NCI-H2196 (cell line): ENCODE data around the gene FTSJ3.

Experiments used
- DNase-seq: peaks from one replicate; lab custom pipeline; 2025; ENCODE audit not compliant: unreplicated experiment; lab: John Stamatoyannopoulos, UW

The FTSJ3 gene

GRCh38 chr17:63786971-63787711 lies 40.3 kb downstream of the FTSJ3 start:
- DNase-seq: no peak

GRCh38 chr17:63786117-63786516 lies 41.3 kb downstream of the FTSJ3 start:
- no peak for DNase-seq

- no peak for DNase-seq
Measured at GRCh38 chr17:63785556-63785955, 41.9 kb downstream of the FTSJ3 start.

- no peak for DNase-seq
Measured at GRCh38 chr17:63783522-63783921, 43.9 kb downstream of the FTSJ3 start.

- DNase-seq: no peak
Measured at GRCh38 chr17:63780928-63781327, 46.5 kb downstream of the FTSJ3 start.

GRCh38 chr17:63780507-63780906 lies 47.0 kb downstream of the FTSJ3 start:
- DNase-seq: peak; percentile 51

- no peak for DNase-seq
Measured at GRCh38 chr17:63775420-63775819, 52.0 kb downstream of the FTSJ3 start.

- no peak for DNase-seq
Measured at GRCh38 chr17:63774969-63775265, 52.5 kb downstream of the FTSJ3 start.

- no peak for DNase-seq
Measured at GRCh38 chr17:63774141-63774968, 53.1 kb downstream of the FTSJ3 start, which contains the start of gene DDX42. Gene DDX42, plus strand, starts transcription at chr17:63774170. Its CDS starts 12,880 bp downstream, at chr17:63787050.

GRCh38 chr17:63773272-63774140 lies 54.0 kb downstream of the FTSJ3 start, which contains the start of gene CCDC47:
Gene CCDC47, minus strand, starts transcription at chr17:63773597. Its CDS starts 7,422 bp downstream, at chr17:63766175.
- peak; percentile 99 for DNase-seq

- no peak for DNase-seq
Measured at GRCh38 chr17:63772801-63773271, 54.6 kb downstream of the FTSJ3 start.
